Endodermal cell (in vitro differentiated cells): Measurements from ENCODE around the gene GSG1L. TPM values are rescaled to one million over a fixed set of nuclear protein-coding genes. Genes with fewer than 3 reads are reported as not detected.

Experiments
- DNase-seq: peaks from one replicate; pipeline ENCODE4 v3.0.0-alpha.2; 2017
- H3K27ac ChIP-seq: 2 replicates; pipeline ENCODE4 v1.5.1; 2013; ENCODE audit warnings: mild to moderate bottlenecking, low read depth, low read length, moderate library complexity
- H3K27me3 ChIP-seq: 2 replicates; pipeline ENCODE4 v1.6.1; 2013; ENCODE audit warnings: mild to moderate bottlenecking, low read length, moderate library complexity; ENCODE audit not compliant: insufficient read depth, control insufficient read depth, poor library complexity, severe bottlenecking
- H3K36me3 ChIP-seq: 2 replicates; pipeline ENCODE4 v1.7.0; 2013; ENCODE audit warnings: mild to moderate bottlenecking, low read length, moderate library complexity; ENCODE audit not compliant: control insufficient read depth, insufficient read depth
- H3K4me1 ChIP-seq: one replicate; pipeline ENCODE4 v1.7.0; 2013; ENCODE audit warnings: low read length; ENCODE audit not compliant: control insufficient read depth, insufficient read depth
- H3K4me3 ChIP-seq: 2 replicates; pipeline ENCODE4 v1.5.1; 2013; ENCODE audit warnings: mild to moderate bottlenecking, low read length, moderate library complexity
- H3K9ac ChIP-seq: 2 replicates; pipeline ENCODE4 v1.6.1; 2013; ENCODE audit warnings: mild to moderate bottlenecking, low read length, moderate library complexity; ENCODE audit not compliant: poor library complexity, severe bottlenecking; ENCODE audit errors: extremely low read depth
- H3K9me3 ChIP-seq: 2 replicates; pipeline ENCODE4 v1.6.1; 2013; ENCODE audit warnings: mild to moderate bottlenecking, low read length, moderate library complexity; ENCODE audit not compliant: control insufficient read depth
- H3K27ac Mint-ChIP-seq: 2 replicates; pipeline ENCODE4 v1.8.0; 2020; ENCODE audit warnings: mixed read lengths
- H3K27me3 Mint-ChIP-seq: 2 replicates; pipeline ENCODE4 v1.8.0; 2021; ENCODE audit warnings: mild to moderate bottlenecking, mixed read lengths; ENCODE audit not compliant: insufficient read depth
- H3K36me3 Mint-ChIP-seq: 2 replicates; pipeline ENCODE4 v1.8.0; 2020; ENCODE audit warnings: low read depth, mixed read lengths
- H3K4me1 Mint-ChIP-seq: 2 replicates; pipeline ENCODE4 v1.8.0; 2020; ENCODE audit warnings: mixed read lengths
- H3K4me3 Mint-ChIP-seq: 2 replicates; pipeline ENCODE4 v1.8.0; 2020; ENCODE audit warnings: mild to moderate bottlenecking, moderate library complexity, mixed read lengths
- H3K9me3 Mint-ChIP-seq: 2 replicates; pipeline ENCODE4 v1.8.0; 2020; ENCODE audit warnings: mild to moderate bottlenecking, mixed read lengths
- WGBS, 2 experiments: methylation state at CpG; one replicate each; pipeline versions ENCODE4 v1.1.5 to v1.1.7; 2013; ENCODE audit warnings: missing lambda C conversion rate in 2 of 2, mixed read lengths in 1 of 2; ENCODE audit not compliant: insufficient coverage in 1 of 2, insufficient read length in 1 of 2; 5-methylcytosine and 5-hydroxymethylcytosine counted together
- total RNA-seq, 2 donors: library from RNA; stranded (reverse); fragmentation: NEBNext Ultra II Directional in 1 of 2; extraction: Animal tissue kit (Norgen Biotek cat#: 25700) in 1 of 2; gene quantifications; 2 replicates in 1 of 2; 3 replicates in 1 of 2; pipeline ENCODE4 v1.2.1, GENCODE V29; 2021
- TF ChIP-seq, protein P1 (sequence below): fragments of 200-600 bp; sonication (generic); conservative IDR thresholded peaks from 2 replicates; pipeline ENCODE4 v1.5.0; 2021; ENCODE audit warnings: antibody characterized with exemption, mild to moderate bottlenecking

The GSG1L gene
- total RNA-seq, 2 donors from 2014 or later: 0.24 TPM; not detected in 1

- H3K4me1 Mint-ChIP-seq: no peaks in the 10 kb centered on the region
- TF ChIP-seq, protein P1, sequence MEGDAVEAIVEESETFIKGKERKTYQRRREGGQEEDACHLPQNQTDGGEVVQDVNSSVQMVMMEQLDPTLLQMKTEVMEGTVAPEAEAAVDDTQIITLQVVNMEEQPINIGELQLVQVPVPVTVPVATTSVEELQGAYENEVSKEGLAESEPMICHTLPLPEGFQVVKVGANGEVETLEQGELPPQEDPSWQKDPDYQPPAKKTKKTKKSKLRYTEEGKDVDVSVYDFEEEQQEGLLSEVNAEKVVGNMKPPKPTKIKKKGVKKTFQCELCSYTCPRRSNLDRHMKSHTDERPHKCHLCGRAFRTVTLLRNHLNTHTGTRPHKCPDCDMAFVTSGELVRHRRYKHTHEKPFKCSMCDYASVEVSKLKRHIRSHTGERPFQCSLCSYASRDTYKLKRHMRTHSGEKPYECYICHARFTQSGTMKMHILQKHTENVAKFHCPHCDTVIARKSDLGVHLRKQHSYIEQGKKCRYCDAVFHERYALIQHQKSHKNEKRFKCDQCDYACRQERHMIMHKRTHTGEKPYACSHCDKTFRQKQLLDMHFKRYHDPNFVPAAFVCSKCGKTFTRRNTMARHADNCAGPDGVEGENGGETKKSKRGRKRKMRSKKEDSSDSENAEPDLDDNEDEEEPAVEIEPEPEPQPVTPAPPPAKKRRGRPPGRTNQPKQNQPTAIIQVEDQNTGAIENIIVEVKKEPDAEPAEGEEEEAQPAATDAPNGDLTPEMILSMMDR: no peak
- Histone ChIP-seq H3K4me1 (no peaks in the 10 kb centered on the region), H3K9me3 (peaks cover 17% of the 10 kb centered on the region), H3K9ac (no peak overlapping the region), H3K27ac (no peak overlapping the region), H3K36me3 (peaks cover 45% of the 10 kb centered on the region), H3K27me3 (no peaks in the 10 kb centered on the region), H3K4me3 (no peak overlapping the region)
- peaks cover 23% of the 10 kb centered on the region for H3K9me3 Mint-ChIP-seq
- DNase-seq: no peak
- H3K36me3 Mint-ChIP-seq: peaks cover 47% of the 10 kb centered on the region
- H3K27me3 Mint-ChIP-seq: no peaks in the 10 kb centered on the region
- no peak overlapping the region for H3K4me3 Mint-ChIP-seq
- no peak overlapping the region for H3K27ac Mint-ChIP-seq
- WGBS, 2 experiments: 93 to 100% methylated on average over 3 to 7 of the region's 7 CpGs
Measured at GRCh38 chr16:27767081-27767480, 296.4 kb downstream of the GSG1L start.

DNA sequence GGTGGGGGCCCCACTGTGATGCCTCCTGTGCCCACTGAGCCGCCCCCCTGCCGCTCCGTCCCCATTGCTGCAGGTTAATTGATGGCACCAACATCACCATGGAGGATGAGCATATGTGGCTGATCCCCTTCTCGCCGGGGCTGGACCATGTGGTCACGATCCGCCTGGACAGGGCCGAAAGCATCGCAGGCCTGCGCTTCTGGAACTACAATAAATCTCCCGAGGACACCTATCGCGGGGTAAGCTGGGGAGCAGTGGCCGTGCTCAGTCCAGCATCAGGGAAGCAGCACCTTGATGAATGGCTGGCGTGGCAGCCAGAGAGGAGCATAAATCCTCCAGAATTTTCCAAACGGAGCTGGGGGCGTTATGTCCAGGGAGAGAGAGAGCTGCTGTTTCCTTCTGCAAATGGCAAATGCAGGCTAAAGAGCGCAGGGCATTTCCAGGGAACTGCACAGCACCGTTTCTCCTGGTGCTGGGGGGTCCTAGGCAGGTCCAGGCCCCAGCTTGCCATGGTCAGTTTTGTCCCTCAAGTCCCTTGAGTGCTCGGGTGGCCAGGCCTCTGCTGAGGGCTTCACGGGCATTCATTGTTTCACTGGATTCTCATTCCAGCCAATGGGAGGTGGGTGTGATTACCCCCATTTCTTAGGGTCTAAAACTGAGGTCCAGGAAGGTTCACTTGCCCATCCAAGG is 297.1 kb downstream of the GSG1L start:
- H3K27me3 ChIP-seq: no peaks in the 10 kb centered on the region
- peaks cover 17% of the 10 kb centered on the region for H3K9me3 ChIP-seq
- TF ChIP-seq, protein P1: no peak
- WGBS, 2 experiments: 93 to 96% methylated on average over 21 of the region's 21 CpGs
- Mint-ChIP-seq H3K27me3 (no peaks in the 10 kb centered on the region), H3K4me1 (no peaks in the 10 kb centered on the region), H3K4me3 (no peak overlapping the region), H3K27ac (no peak overlapping the region), H3K36me3 (peaks cover 54% of the 10 kb centered on the region), H3K9me3 (peaks cover 23% of the 10 kb centered on the region)
- no peak for DNase-seq
- peaks cover 45% of the 10 kb centered on the region for H3K36me3 ChIP-seq
- H3K4me3 ChIP-seq: no peak overlapping the region
- H3K9ac ChIP-seq: no peak overlapping the region
- no peak overlapping the region for H3K27ac ChIP-seq
- H3K4me1 ChIP-seq: no peaks in the 10 kb centered on the region

DNA sequence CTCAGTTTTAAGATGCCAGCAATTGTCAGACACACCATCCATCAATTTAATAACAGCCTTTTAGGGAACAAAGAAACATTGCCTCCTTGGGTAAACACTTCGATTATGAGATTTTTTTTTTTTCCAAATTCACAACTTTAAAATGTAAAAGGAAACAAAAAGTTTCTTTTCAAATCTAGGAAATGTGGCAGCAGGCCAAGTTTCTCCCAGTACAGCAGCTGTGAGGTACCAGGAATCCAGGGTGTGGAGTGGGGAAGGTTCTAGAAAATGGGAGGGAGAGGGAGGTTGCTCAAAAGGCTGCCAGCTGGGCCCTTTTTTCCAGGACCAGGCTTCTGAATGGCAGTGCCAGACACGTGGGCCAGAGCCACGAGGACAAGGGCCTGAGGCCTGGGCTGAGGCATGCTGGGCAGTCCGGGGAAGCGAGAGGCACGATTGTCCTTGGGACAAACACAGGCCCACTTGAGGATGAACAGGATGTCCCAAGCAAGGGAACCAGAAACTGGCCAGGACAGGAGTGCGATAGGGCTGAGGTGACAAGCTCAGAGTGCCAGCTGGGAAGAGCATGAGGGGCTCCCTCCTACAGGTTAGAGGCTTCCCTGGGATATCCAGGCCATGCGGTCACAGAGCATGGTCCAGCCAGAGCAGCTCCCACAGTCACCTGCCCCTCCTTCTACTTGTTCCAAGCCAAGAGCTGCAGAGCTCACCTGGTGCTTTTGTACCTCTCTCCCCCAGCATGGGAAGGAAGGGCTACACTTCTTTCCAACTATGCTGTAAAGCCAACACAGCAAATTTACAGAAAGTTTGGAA is 298.4 kb downstream of the GSG1L start:
- H3K4me1 Mint-ChIP-seq: peaks cover 7% of the 10 kb centered on the region
- H3K9me3 ChIP-seq: peaks cover 17% of the 10 kb centered on the region
- no peak overlapping the region for H3K27ac Mint-ChIP-seq
- no peaks in the 10 kb centered on the region for H3K27me3 ChIP-seq
- H3K9me3 Mint-ChIP-seq: peaks cover 23% of the 10 kb centered on the region
- H3K9ac ChIP-seq: no peak overlapping the region
- TF ChIP-seq, protein P1: no peak
- DNase-seq: no peak
- H3K4me3 ChIP-seq: no peak overlapping the region
- H3K36me3 Mint-ChIP-seq: peaks cover 60% of the 10 kb centered on the region
- H3K4me3 Mint-ChIP-seq: no peak overlapping the region
- peaks cover 44% of the 10 kb centered on the region for H3K36me3 ChIP-seq
- 88 to 94% methylated on average over 4 to 8 of the region's 8 CpGs for WGBS, 2 experiments
- H3K27me3 Mint-ChIP-seq: no peaks in the 10 kb centered on the region
- H3K4me1 ChIP-seq: no peaks in the 10 kb centered on the region
- no peak overlapping the region for H3K27ac ChIP-seq
